H1 (cell line): ENCODE results near the gene SYCE3. TPM values are rescaled to one million over a fixed set of nuclear protein-coding genes. Genes with fewer than 3 reads are reported as not detected.
A peak's percentile ranks its signal among the peaks of the same experiment; 100 is the strongest.

Experiments used
- CTCF ChIA-PET: fragments of 300-600 bp; sonication (Branson Sonifier 250); formaldehyde crosslinking; loops from one replicate; lab custom pipeline; 2021; ENCODE audit not compliant: partially characterized antibody; lab: Charles Lee
- POLR2A ChIA-PET: fragments of 300-600 bp; sonication (Branson Sonifier 250); formaldehyde crosslinking; loops from one replicate; lab custom pipeline; 2021; ENCODE audit warnings: inconsistent platforms; ENCODE audit not compliant: partially characterized antibody; lab: Charles Lee
- DNase-seq, 2 experiments: peaks; one replicate each; pipeline versions ENCODE4 v3.0.0 to v3.0.0-alpha.2; 2010 to 2022; ENCODE audit warnings: low spot score in 2 of 2, low read depth in 1 of 2, mixed read lengths in 1 of 2
- FAIRE-seq: peaks from 2 replicates; lab custom pipeline; 2011; peaks lifted over from hg19 to GRCh38; lab: Jason Lieb, UNC
- H2AFZ ChIP-seq: 2 replicates; pipeline ENCODE4 v1.8.1; 2012; ENCODE audit warnings: low read length, inconsistent platforms
- H2AK5ac ChIP-seq: 2 replicates; pipeline ENCODE4 v1.6.1; 2013; ENCODE audit warnings: low read depth, low read length
- H2BK120ac ChIP-seq: replicated peaks from 2 replicates; pipeline ENCODE3; 2013; ENCODE audit warnings: low read depth, low read length, inconsistent platforms
- H2BK12ac ChIP-seq: 2 replicates; pipeline ENCODE4 v1.6.1; 2013; ENCODE audit warnings: low read depth, low read length
- H2BK15ac ChIP-seq: 2 replicates; pipeline ENCODE4 v1.6.1; 2013; ENCODE audit warnings: low read length
- H2BK20ac ChIP-seq: 2 replicates; pipeline ENCODE4 v1.6.1; 2013; ENCODE audit warnings: low read length
- H2BK5ac ChIP-seq: 2 replicates; pipeline ENCODE4 v1.6.1; 2013; ENCODE audit warnings: low read depth, low read length
- H3K14ac ChIP-seq: 2 replicates; pipeline ENCODE4 v1.6.1; 2013; ENCODE audit warnings: inconsistent platforms; ENCODE audit not compliant: insufficient read length
- H3K18ac ChIP-seq: 2 replicates; pipeline ENCODE4 v1.6.1; 2013; ENCODE audit warnings: low read length; ENCODE audit errors: extremely low read depth
- H3K23ac ChIP-seq: 2 replicates; pipeline ENCODE4 v1.6.1; 2013; ENCODE audit warnings: inconsistent platforms; ENCODE audit not compliant: insufficient read length
- H3K23me2 ChIP-seq: 2 replicates; pipeline ENCODE4 v1.6.1; 2013; ENCODE audit warnings: low read depth, low read length
- H3K27ac ChIP-seq: 2 replicates; pipeline ENCODE4 v1.6.1; 2011; ENCODE audit warnings: low read depth, low read length, inconsistent platforms
- H3K27me3 ChIP-seq, 4 experiments: replicated peaks in 1 of 4; 1 replicate in 1 of 4; 2 replicates in 3 of 4; pipeline versions ENCODE4 v1.6.1 to v1.8.1; 2011 to 2013; ENCODE audit warnings: low read length in 3 of 4, mild to moderate bottlenecking in 3 of 4, inconsistent platforms in 2 of 4, mixed read lengths in 2 of 4, moderate library complexity in 1 of 4; ENCODE audit not compliant: control insufficient read depth in 3 of 4, insufficient read depth in 3 of 4; ENCODE audit errors: extremely low read depth in 1 of 4
- H3K36me3 ChIP-seq, 4 experiments: 2 replicates each; pipeline versions ENCODE4 v1.6.1 to v1.8.1; 2011 to 2013; ENCODE audit warnings: mild to moderate bottlenecking in 4 of 4, low read length in 3 of 4, moderate library complexity in 2 of 4, control low read depth in 1 of 4, inconsistent platforms in 1 of 4; ENCODE audit not compliant: insufficient read depth in 4 of 4, control insufficient read depth in 2 of 4
- H3K4ac ChIP-seq: replicated peaks from 2 replicates; pipeline ENCODE3; 2013; ENCODE audit warnings: low read length, low read depth, mixed read lengths, inconsistent platforms; ENCODE audit not compliant: insufficient read length
- H3K4me1 ChIP-seq, 4 experiments: replicated peaks in 1 of 4; 1 replicate in 1 of 4; 2 replicates in 3 of 4; pipeline versions ENCODE4 v1.6.1 to v1.8.1; 2011 to 2013; ENCODE audit warnings: low read length in 3 of 4, inconsistent platforms in 2 of 4, mixed read lengths in 1 of 4; ENCODE audit not compliant: insufficient read depth in 4 of 4, control insufficient read depth in 3 of 4
- H3K4me2 ChIP-seq, 2 experiments: 2 replicates each; pipeline versions ENCODE4 v1.6.1 to v1.8.1; 2011 to 2013; ENCODE audit warnings: low read depth in 2 of 2, low read length in 2 of 2, control low read depth in 1 of 2, inconsistent platforms in 1 of 2, mild to moderate bottlenecking in 1 of 2; ENCODE audit not compliant: insufficient read depth in 1 of 2
- H3K4me3 ChIP-seq, 4 experiments: fragments of 200-600, 300-600 bp in 1 of 4; sonication (generic), shearing (Covaris generic), sonication (Bioruptor Twin) in 1 of 4; 2 replicates each; pipeline versions ENCODE4 v1.5.1 to v1.8.1; 2011 to 2016; ENCODE audit warnings: low read length in 4 of 4, low read depth in 3 of 4, control low read depth in 2 of 4, inconsistent platforms in 2 of 4, mild to moderate bottlenecking in 2 of 4, mixed read lengths in 1 of 4, moderate library complexity in 1 of 4; ENCODE audit not compliant: insufficient read depth in 2 of 4; ENCODE audit errors: extremely low read depth in 1 of 4
- H3K56ac ChIP-seq: replicated peaks from 2 replicates; pipeline ENCODE3; 2013; ENCODE audit warnings: low read depth, mild to moderate bottlenecking, mixed read lengths, low read length, inconsistent platforms; ENCODE audit not compliant: insufficient read length
- H3K79me1 ChIP-seq: 2 replicates; pipeline ENCODE4 v1.6.1; 2013; ENCODE audit warnings: low read depth, low read length, control low read depth
- H3K79me2 ChIP-seq, 2 experiments: 2 replicates each; pipeline versions ENCODE4 v1.6.1 to v1.8.1; 2012 to 2013; ENCODE audit warnings: low read length in 2 of 2, mild to moderate bottlenecking in 2 of 2, inconsistent platforms in 1 of 2; ENCODE audit not compliant: insufficient read depth in 2 of 2, control insufficient read depth in 1 of 2
- H3K9ac ChIP-seq, 4 experiments: replicated peaks in 1 of 4; 1 replicate in 1 of 4; 2 replicates in 3 of 4; pipeline versions ENCODE4 v1.6.1 to v1.8.1; 2011 to 2013; ENCODE audit warnings: low read depth in 3 of 4, low read length in 3 of 4, control low read depth in 2 of 4, mild to moderate bottlenecking in 2 of 4, moderate library complexity in 2 of 4, inconsistent platforms in 1 of 4; ENCODE audit errors: extremely low read depth in 1 of 4
- H3K9me3 ChIP-seq, 2 experiments: 2 replicates each; pipeline versions ENCODE4 v1.6.1 to v1.8.1; 2012 to 2013; ENCODE audit warnings: mild to moderate bottlenecking in 2 of 2, moderate library complexity in 2 of 2, control low read depth in 1 of 2, inconsistent platforms in 1 of 2, low read depth in 1 of 2, low read length in 1 of 2, mixed read lengths in 1 of 2; ENCODE audit not compliant: insufficient read depth in 2 of 2
- H4K20me1 ChIP-seq, 2 experiments: replicated peaks in 1 of 2; 2 replicates each; pipeline versions ENCODE3 to v1.8.1; 2011 to 2013; ENCODE audit warnings: inconsistent platforms in 2 of 2, low read length in 2 of 2, mild to moderate bottlenecking in 1 of 2; ENCODE audit not compliant: insufficient read depth in 2 of 2, control insufficient read depth in 1 of 2
- H4K5ac ChIP-seq: 2 replicates; pipeline ENCODE4 v1.6.1; 2013; ENCODE audit warnings: low read length, low read depth, mixed read lengths, inconsistent platforms; ENCODE audit not compliant: insufficient read length
- H4K8ac ChIP-seq: 2 replicates; pipeline ENCODE4 v1.8.0; 2013; ENCODE audit warnings: mild to moderate bottlenecking, moderate library complexity, low read length, inconsistent platforms; ENCODE audit not compliant: insufficient read depth; ENCODE audit errors: extremely low read depth
- H4K91ac ChIP-seq: replicated peaks from 2 replicates; pipeline ENCODE3; 2013; ENCODE audit warnings: low read length, mixed read lengths, inconsistent platforms; ENCODE audit not compliant: insufficient read length
- CEBPB ChIP-seq: IDR thresholded peaks from 2 replicates; pipeline ENCODE4 v1.6.1; 2012; ENCODE audit warnings: low read depth, low read length
- CHD1 ChIP-seq: IDR thresholded peaks from 2 replicates; pipeline ENCODE4 v1.6.1; 2012; ENCODE audit warnings: low read depth, low read length, improper control_type of control experiment
- CHD2 ChIP-seq: IDR thresholded peaks from 2 replicates; pipeline ENCODE4 v1.6.1; 2012; ENCODE audit warnings: low read length, improper control_type of control experiment
- MAFK ChIP-seq: IDR thresholded peaks from 2 replicates; pipeline ENCODE4 v1.6.1; 2012; ENCODE audit warnings: low read depth, mild to moderate bottlenecking, improper control_type of control experiment, low read length
- POLR2A ChIP-seq, 2 experiments: IDR thresholded peaks; 1 replicate in 1 of 2; 2 replicates in 1 of 2; pipeline ENCODE4 v1.6.1; 2011; ENCODE audit warnings: low read depth in 2 of 2, low read length in 2 of 2, mild to moderate bottlenecking in 2 of 2; ENCODE audit errors: control extremely low read depth in 1 of 2
- SAP30 ChIP-seq: fragments of 300-600 bp; sonication (generic); IDR thresholded peaks from 2 replicates; pipeline ENCODE4 v1.7.1; 2012; ENCODE audit warnings: low read length, moderate library complexity, mild to moderate bottlenecking, inconsistent platforms; ENCODE audit not compliant: insufficient read depth, insufficient replicate concordance
- SIN3A ChIP-seq, 2 experiments: IDR thresholded peaks in 1 of 2; conservative IDR thresholded peaks in 1 of 2; 2 replicates each; pipeline ENCODE4 v1.6.1; 2011 to 2012; ENCODE audit warnings: low read length in 2 of 2, improper control_type of control experiment in 1 of 2, low read depth in 1 of 2, mild to moderate bottlenecking in 1 of 2
- SUZ12 ChIP-seq: fragments of 200-600 bp; sonication (generic); IDR thresholded peaks from 2 replicates; pipeline ENCODE4 v1.6.1; 2012; ENCODE audit warnings: mild to moderate bottlenecking, inconsistent platforms, low read length, moderate library complexity, mixed read lengths
- TAF7 ChIP-seq: optimal IDR thresholded peaks from 2 replicates; pipeline ENCODE3; 2011; ENCODE audit warnings: low read depth, mild to moderate bottlenecking, inconsistent platforms, low read length, moderate library complexity, borderline replicate concordance
- WGBS, 2 experiments: shearing (Covaris generic) in 1 of 2; methylation state at CpG; one replicate each; pipeline versions ENCODE4 v1.1.6 to v1.1.7; 2013 to 2015; ENCODE audit warnings: low lambda C conversion rate in 2 of 2, mixed read lengths in 2 of 2, inconsistent platforms in 1 of 2, low coverage in 1 of 2, missing lambda C conversion rate in 1 of 2; ENCODE audit not compliant: insufficient replicate concordance in 2 of 2, insufficient coverage in 1 of 2, insufficient read length in 1 of 2; ENCODE audit errors: extremely low coverage in 1 of 2, missing lambda C conversion rate in 1 of 2; 5-methylcytosine and 5-hydroxymethylcytosine counted together
- polyA plus RNA-seq, 7 experiments: library from polyadenylated mRNA; depleted of rRNA in 3 of 7; stranded (reverse) in 5 of 7; unstranded in 2 of 7; fragments of >200 nt in 5 of 7; fragments of 200-250 nt in 2 of 7; gene quantifications; 1 replicate in 5 of 7; 2 replicates in 1 of 7; 4 replicates in 1 of 7; pipeline versions ENCODE4 v1.2.1 to v1.2.3, GENCODE V29; 2011 to 2013; ENCODE audit warnings: missing spikeins in 2 of 7, mixed read lengths in 2 of 7
- total RNA-seq: library from RNA; stranded (reverse); fragmentation: NEBNext Ultra II Directional; extraction: Animal tissue kit (Norgen Biotek cat#: 25700); gene quantifications from 2 replicates; pipeline ENCODE4 v1.2.1, GENCODE V29; 2021
- TF ChIP-seq, protein P1 (sequence below): IDR thresholded peaks from 2 replicates; pipeline ENCODE4 v1.6.1; 2012; ENCODE audit warnings: inconsistent platforms

The SYCE3 gene
- total and polyA plus RNA-seq, 2 of the 8 experiments (the other 6 are each of a cell fraction or from before 2014, with no cell fraction given): 1.9 TPM; not detected in 1

DNA sequence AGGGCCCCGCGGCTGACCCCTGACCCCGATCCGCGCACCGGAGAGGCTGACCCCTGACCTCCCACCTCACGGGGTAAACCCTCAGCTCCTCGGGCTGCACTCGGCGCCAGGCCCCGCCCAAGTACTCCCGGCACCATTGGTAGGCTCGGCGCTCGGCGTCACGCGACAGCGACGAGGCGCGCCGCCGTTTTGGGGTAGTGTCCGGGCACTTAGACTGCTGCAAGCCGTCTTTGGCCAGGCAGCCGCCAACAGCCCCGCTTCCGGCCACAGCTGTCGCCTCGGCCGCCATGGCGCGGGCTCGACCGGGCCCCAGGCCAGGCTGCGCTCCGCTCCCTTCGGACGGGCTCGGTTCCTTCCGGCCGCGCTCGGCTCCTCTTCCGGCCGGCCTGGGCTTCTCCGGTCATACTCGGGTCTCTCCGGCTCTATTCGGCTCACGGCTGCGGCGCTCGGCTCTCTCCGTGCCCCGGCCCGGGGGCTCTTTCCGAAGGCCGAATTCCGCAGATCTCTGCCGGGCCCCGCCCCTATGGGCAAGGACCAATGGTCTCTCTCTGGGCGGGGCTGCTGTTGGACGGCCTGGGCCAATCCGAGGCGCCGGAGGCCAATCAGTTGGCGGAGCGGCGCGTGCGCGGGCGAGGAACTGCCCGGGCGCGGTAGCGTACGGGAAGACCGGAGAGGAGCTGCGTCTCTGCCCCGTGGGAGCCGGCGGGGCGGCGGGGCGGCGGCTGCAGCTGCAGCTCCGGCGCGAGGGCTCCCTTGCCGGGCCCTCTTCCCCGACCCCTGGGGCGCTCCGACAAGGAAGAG is 20.0 kb upstream of the SYCE3 start, which contains the start of gene CHKB:
Gene CHKB, minus strand, starts transcription at position 357 of the 801 bp plus-strand sequence. Its CDS starts 68 bp downstream, at position 289.
- Histone ChIP-seq H2AK5ac (no peak within 1 kb of the TSS), H4K20me1 (peaks cover 0 to 3% of the 10 kb centered on the region in 2 experiments), H3K18ac (peak within 1 kb of the TSS; percentile 90), H3K27ac (peak within 1 kb of the TSS; percentile 86), H2BK20ac (no peak within 1 kb of the TSS), H3K36me3 (peaks cover 0 to 9% (median 4%) of the 10 kb centered on the region in 4 experiments; a peak in 5 of 8 replicates), H2BK12ac (no peak within 1 kb of the TSS), H3K79me2 (peaks cover 0 to 7% of the 10 kb centered on the region in 2 experiments; a peak in 1 of 4 replicates), H4K8ac (peak within 1 kb of the TSS; percentile 98), H2AFZ (peak within 1 kb of the TSS; percentile 54; the same call in 1 of the 2 replicates), H3K9me3 (no peaks in the 10 kb centered on the region), H2BK15ac (peak within 1 kb of the TSS; percentile 81; the same call in 1 of the 2 replicates), H3K9ac (peak within 1 kb of the TSS; percentile 74 to 85 (median 77)), H3K79me1 (peaks cover 7% of the 10 kb centered on the region; the same call in 1 of the 2 replicates), H3K27me3 (no peaks in the 10 kb centered on the region), H2BK120ac (no peak within 1 kb of the TSS), H3K23ac (no peak within 1 kb of the TSS), H3K4me1 (peaks cover 4 to 15% (median 7%) of the 10 kb centered on the region in 4 experiments), H4K5ac (peak within 1 kb of the TSS; percentile 84), H3K56ac (peak within 1 kb of the TSS; percentile 87), H3K23me2 (peaks cover 10% of the 10 kb centered on the region; the same call in 1 of the 2 replicates), H2BK5ac (peak within 1 kb of the TSS; percentile 94; the same call in 1 of the 2 replicates), H3K4me2 (peak within 1 kb of the TSS; percentile 95 to 96), H3K4me3 (peak within 1 kb of the TSS; percentile 72 to 91 (median 80)), H3K14ac (no peak within 1 kb of the TSS), H3K4ac (peak within 1 kb of the TSS; percentile 12), H4K91ac (peak within 1 kb of the TSS; percentile 92)
- WGBS, 2 experiments: 1% methylated on average over 57 of the region's 96 CpGs; no CpG with 5 or more reads in 1 of the 2 experiments
- DNase-seq (peak; percentile 88 to 98), FAIRE-seq (no peak)
- ChIA-PET CTCF (interaction anchor here (1.6 kb wide), 1 partner anchor 45 kb away, joined by 5 read pairs; no protein-coding TSS in a partner anchor), POLR2A (interaction anchor here (0.6 to 2.6 kb wide), 8 partner anchors 9 to 68 kb away, joined by 3 to 15 read pairs (median 4); partner anchors contain the start of genes ARSA and SYCE3)
- TF ChIP-seq SUZ12 (no peak), SIN3A (conservative IDR thresholded peaks at IDR 0.05 in 1 of 2, IDR thresholded peaks at IDR 0.05 in 1 of 2; ENCODE audit: low read depth in 1 of 2, low read length in 2 of 2) (no peak), TAF7 (peak; percentile 24), POLR2A (IDR thresholded peaks at IDR 0.05; ENCODE audit: control extremely low read depth in 1 of 2, low read depth in 2 of 2, low read length in 2 of 2) (peak in 1 of 2 experiments; percentile 62; a peak in 1 of 3 replicates), CHD2 (no peak; the same call in 1 of the 2 replicates), SAP30 (no peak), MAFK (no peak), CHD1 (no peak), CEBPB (no peak)
- TF ChIP-seq, protein P1, sequence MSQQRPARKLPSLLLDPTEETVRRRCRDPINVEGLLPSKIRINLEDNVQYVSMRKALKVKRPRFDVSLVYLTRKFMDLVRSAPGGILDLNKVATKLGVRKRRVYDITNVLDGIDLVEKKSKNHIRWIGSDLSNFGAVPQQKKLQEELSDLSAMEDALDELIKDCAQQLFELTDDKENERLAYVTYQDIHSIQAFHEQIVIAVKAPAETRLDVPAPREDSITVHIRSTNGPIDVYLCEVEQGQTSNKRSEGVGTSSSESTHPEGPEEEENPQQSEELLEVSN: peak; percentile 20; the same call in 1 of the 2 replicates
